ENCODE results near the gene ADIPOR1. TPM values are rescaled to one million over a fixed set of nuclear protein-coding genes. Genes with fewer than 3 reads are reported as not detected.

Gene ADIPOR1
- total RNA-seq, 1 experiment from 2014 or later: 71.4 TPM

- BruUV-seq (replicated peaks): no TSS peak
- H3K9me3 Mint-ChIP-seq (ENCODE audit: unreplicated experiment): no peaks in the 10 kb centered on the region
These were observed 3.2 kb upstream of the ADIPOR1 start for GRCh38 chr1:202961220-202961880.

GRCh38 chr1:202959276-202959620, 1.1 kb upstream of the ADIPOR1 start:
- Histone ChIP-seq H3K4me1 (peaks cover 12% of the 10 kb centered on the region), H3K4me3 (ENCODE audit: low read depth, low read length) (no peak overlapping the region), H3K27me3 (replicated peaks; ENCODE audit: control insufficient read depth, insufficient read depth, low read length) (no peaks in the 10 kb centered on the region), H3K9me3 (no peaks in the 10 kb centered on the region), H3K36me3 (ENCODE audit: control insufficient read depth, insufficient read depth, low read length) (no peaks in the 10 kb centered on the region)
- POLR2A ChIA-PET: no interaction called here
- H3K9me3 Mint-ChIP-seq (ENCODE audit: unreplicated experiment): no peaks in the 10 kb centered on the region
- CTCF ChIA-PET: interaction anchor here (0.6 kb wide), 1 partner anchor 611 kb away, joined by 3 read pairs; no protein-coding TSS in a partner anchor
- H3K4me1 Mint-ChIP-seq (ENCODE audit: low read depth, unreplicated experiment): peaks cover 14% of the 10 kb centered on the region
- no peak for TF ChIP-seq CTCF (IDR thresholded peaks at IDR 0.05; ENCODE audit: insufficient read depth in 1 of 2, low read depth in 1 of 2, low read length in 1 of 2, severe bottlenecking in 1 of 2, unreplicated experiment in 1 of 2)
- H3K36me3 Mint-ChIP-seq (ENCODE audit: insufficient read depth, unreplicated experiment): peaks cover 13% of the 10 kb centered on the region
- H3K27ac Mint-ChIP-seq (ENCODE audit: unreplicated experiment): no peak overlapping the region
- no peaks in the 10 kb centered on the region for H3K27me3 Mint-ChIP-seq (ENCODE audit: insufficient read depth, unreplicated experiment)
- no peak for DNase-seq
- BruUV-seq (replicated peaks): no TSS peak
- intact Hi-C loops (cut with micrococcal nuclease; ENCODE audit: unreplicated experiment): loop anchor here (2.0 kb wide), 1 partner anchor 98 kb away; no protein-coding TSS in a partner anchor
- peak overlapping the region; percentile 82 for H3K4me3 Mint-ChIP-seq (ENCODE audit: unreplicated experiment)

More at GRCh38 chr1:202961220-202961880, 3.2 kb upstream of the ADIPOR1 start:
- no peak for TF ChIP-seq CTCF (IDR thresholded peaks at IDR 0.05; ENCODE audit: insufficient read depth in 1 of 2, low read depth in 1 of 2, low read length in 1 of 2, severe bottlenecking in 1 of 2, unreplicated experiment in 1 of 2)
- CTCF ChIA-PET: no interaction called here
- Mint-ChIP-seq H3K27me3 (ENCODE audit: insufficient read depth, unreplicated experiment) (no peaks in the 10 kb centered on the region), H3K4me1 (ENCODE audit: low read depth, unreplicated experiment) (peaks cover 22% of the 10 kb centered on the region), H3K27ac (ENCODE audit: unreplicated experiment) (no peak overlapping the region), H3K36me3 (ENCODE audit: insufficient read depth, unreplicated experiment) (peaks cover 8% of the 10 kb centered on the region), H3K4me3 (ENCODE audit: unreplicated experiment) (no peak overlapping the region)
- POLR2A ChIA-PET: interaction anchor here (0.6 kb wide), 1 partner anchor 34 kb away, joined by 3 read pairs; the partner anchor contains the start of gene KLHL12
- intact Hi-C loops (cut with micrococcal nuclease; ENCODE audit: unreplicated experiment): no loop called here
- no peaks in the 10 kb centered on the region for H3K9me3 ChIP-seq
- H3K27me3 ChIP-seq (replicated peaks; ENCODE audit: control insufficient read depth, insufficient read depth, low read length): no peaks in the 10 kb centered on the region; the same call in 1 of the 2 replicates
- H3K36me3 ChIP-seq (ENCODE audit: control insufficient read depth, insufficient read depth, low read length): no peaks in the 10 kb centered on the region
- H3K4me1 ChIP-seq: peaks cover 24% of the 10 kb centered on the region
- DNase-seq: no peak
- no peak overlapping the region for H3K4me3 ChIP-seq (ENCODE audit: low read depth, low read length)

- TF ChIP-seq CTCF (IDR thresholded peaks at IDR 0.05; ENCODE audit: insufficient read depth in 1 of 2, low read depth in 1 of 2, low read length in 1 of 2, severe bottlenecking in 1 of 2, unreplicated experiment in 1 of 2): no peak
- peak overlapping the region; percentile 82 for H3K4me3 Mint-ChIP-seq (ENCODE audit: unreplicated experiment)
- no peaks in the 10 kb centered on the region for H3K9me3 ChIP-seq
- CTCF ChIA-PET: no interaction called here
- intact Hi-C loops (cut with micrococcal nuclease; ENCODE audit: unreplicated experiment): loop anchor here (1.0 to 2.0 kb wide), 2 partner anchors 98 to 148 kb away; partner anchors contain the start of gene PCAT6
- H3K4me3 ChIP-seq (ENCODE audit: low read depth, low read length): peak overlapping the region; percentile 75
- H3K27me3 Mint-ChIP-seq (ENCODE audit: insufficient read depth, unreplicated experiment): no peaks in the 10 kb centered on the region
- peaks cover 13% of the 10 kb centered on the region for H3K36me3 Mint-ChIP-seq (ENCODE audit: insufficient read depth, unreplicated experiment)
- TSS peak; percentile 100 for BruUV-seq (replicated peaks)
- peaks cover 16% of the 10 kb centered on the region for H3K4me1 ChIP-seq
- H3K36me3 ChIP-seq (ENCODE audit: control insufficient read depth, insufficient read depth, low read length): no peaks in the 10 kb centered on the region
- no peaks in the 10 kb centered on the region for H3K9me3 Mint-ChIP-seq (ENCODE audit: unreplicated experiment)
- no peak for DNase-seq
- peak overlapping the region; percentile 49 for H3K27ac Mint-ChIP-seq (ENCODE audit: unreplicated experiment)
- H3K27me3 ChIP-seq (replicated peaks; ENCODE audit: control insufficient read depth, insufficient read depth, low read length): no peaks in the 10 kb centered on the region
- peaks cover 19% of the 10 kb centered on the region for H3K4me1 Mint-ChIP-seq (ENCODE audit: low read depth, unreplicated experiment)
- POLR2A ChIA-PET: no interaction called here
These were observed 598 bp upstream of the ADIPOR1 start for GRCh38 chr1:202958544-202959275.

All from Caco-2 (cell line).